ENCODE data around the gene MAGEA1.

DNA sequence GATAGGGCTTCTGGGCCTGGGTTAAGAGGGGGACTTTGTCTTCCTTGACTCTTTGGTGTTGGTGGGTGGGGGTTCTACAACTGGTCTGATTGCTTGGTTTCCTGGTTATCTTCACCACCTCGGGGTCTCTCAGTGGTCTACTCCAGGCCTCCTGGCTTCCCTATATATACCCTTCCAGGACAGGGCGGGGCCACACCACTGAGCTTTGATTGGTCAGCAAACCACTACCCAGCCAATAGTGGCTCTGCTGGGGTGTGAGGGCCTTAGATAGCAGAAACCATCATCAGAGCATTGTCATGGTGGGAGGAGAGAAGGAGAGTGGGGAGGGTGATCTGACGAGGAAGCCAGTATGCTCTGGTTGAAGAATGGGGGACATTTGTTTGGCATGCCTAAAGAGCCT is 14.4 kb upstream of the MAGEA1 start:
- TF ChIP-seq POLR2AphosphoS5 (IDR thresholded peaks at IDR 0.05; ENCODE audit: borderline replicate concordance, low read depth, low read length): no peak
- no peak for TF ChIP-seq EZH2 (IDR thresholded peaks at IDR 0.05)

Data from SK-N-MC (cell line).